Measurements from ENCODE around the gene IFITM5. TPM values are rescaled to one million over a fixed set of nuclear protein-coding genes. Genes with fewer than 3 reads are reported as not detected.

The IFITM5 gene
- total and polyA plus RNA-seq, 2 of the 4 experiments (the other 2 are of a cell fraction) = not detected

- Histone ChIP-seq H3K9me3 (ENCODE audit: control insufficient read depth, insufficient read depth, low read length) (peaks cover 4% of the 10 kb centered on the region), H2AK5ac (ENCODE audit: low read depth, low read length) (no peak overlapping the region), H2BK5ac (ENCODE audit: low read depth, low read length, poor library complexity, severe bottlenecking) (no peak overlapping the region), H3K27me3 (ENCODE audit: control insufficient read depth, insufficient read depth, low read length) (peaks cover 68% of the 10 kb centered on the region), H3K36me3 (ENCODE audit: control insufficient read depth, insufficient read depth, low read length) (no peaks in the 10 kb centered on the region), H3K56ac (ENCODE audit: extremely low read depth, insufficient read depth, low read length) (no peak overlapping the region), H3K4ac (ENCODE audit: low read depth, low read length) (no peak overlapping the region), H2BK15ac (ENCODE audit: low read depth, low read length) (no peak overlapping the region), H3K18ac (ENCODE audit: low read depth, low read length) (no peak overlapping the region), H4K20me1 (ENCODE audit: insufficient read depth, low read length) (no peaks in the 10 kb centered on the region), H4K8ac (ENCODE audit: low read depth in 2 of 2, low read length in 2 of 2) (no peak overlapping the region), H3K23ac (ENCODE audit: low read depth, low read length) (no peak overlapping the region), H3K4me3 (ENCODE audit: insufficient read depth, low read depth, low read length) (no peak overlapping the region), H3K27ac (ENCODE audit: insufficient read depth, low read length) (no peak overlapping the region), H2BK20ac (ENCODE audit: low read depth, low read length) (no peak overlapping the region), H4K5ac (ENCODE audit: low read depth, low read length) (no peak overlapping the region), H3K9ac (ENCODE audit: low read depth, low read length) (no peak overlapping the region), H3K79me1 (ENCODE audit: low read depth in 1 of 2, low read length in 2 of 2) (no peaks in the 10 kb centered on the region), H2BK120ac (ENCODE audit: low read depth, low read length) (no peak overlapping the region), H3K4me2 (ENCODE audit: low read depth, low read length) (no peak overlapping the region), H2AK9ac (replicated peaks; ENCODE audit: low read depth, low read length, poor library complexity) (no peak overlapping the region), H3K9me1 (ENCODE audit: insufficient read depth, low read length) (no peaks in the 10 kb centered on the region), H4K91ac (ENCODE audit: insufficient read depth, low read depth, low read length) (no peak overlapping the region), H2AFZ (replicated peaks; ENCODE audit: low read length, poor library complexity) (no peak overlapping the region), H3K4me1 (ENCODE audit: control insufficient read depth, insufficient read depth, low read length) (no peaks in the 10 kb centered on the region), H3K14ac (replicated peaks; ENCODE audit: low read depth, low read length) (no peak overlapping the region)
- ChIA-PET CTCF (no interaction called here), POLR2A (ENCODE audit: unreplicated experiment) (interaction anchor here (0.5 kb wide), 1 partner anchor 8 kb away, joined by 3 read pairs; the partner anchor contains the start of gene PGGHG)
- ATAC-seq (ENCODE audit: low read depth) (no peak), DNase-seq (no peak)
- TF ChIP-seq SMC3 (IDR thresholded peaks at IDR 0.05; ENCODE audit: low read depth, low read length) (no peak), FOS (IDR thresholded peaks at IDR 0.05; ENCODE audit: low read depth, low read length) (no peak), POLR2A (IDR thresholded peaks at IDR 0.05; ENCODE audit: low read depth, low read length) (no peak), NFE2L2 (IDR thresholded peaks at IDR 0.05; ENCODE audit: low read depth, low read length) (no peak), MXI1 (IDR thresholded peaks at IDR 0.05; ENCODE audit: borderline replicate concordance, low read depth, low read length) (no peak), MAFK (IDR thresholded peaks at IDR 0.05; ENCODE audit: low read depth, low read length) (no peak), CTCF (conservative IDR thresholded peaks at IDR 0.05; ENCODE audit: low read depth, low read length) (no peak), RFX5 (IDR thresholded peaks at IDR 0.05; ENCODE audit: low read depth, low read length) (no peak), BHLHE40 (IDR thresholded peaks at IDR 0.05; ENCODE audit: low read depth, low read length) (no peak), RCOR1 (IDR thresholded peaks at IDR 0.05; ENCODE audit: insufficient replicate concordance, low read length) (no peak)
- TF ChIP-seq, protein P1, sequence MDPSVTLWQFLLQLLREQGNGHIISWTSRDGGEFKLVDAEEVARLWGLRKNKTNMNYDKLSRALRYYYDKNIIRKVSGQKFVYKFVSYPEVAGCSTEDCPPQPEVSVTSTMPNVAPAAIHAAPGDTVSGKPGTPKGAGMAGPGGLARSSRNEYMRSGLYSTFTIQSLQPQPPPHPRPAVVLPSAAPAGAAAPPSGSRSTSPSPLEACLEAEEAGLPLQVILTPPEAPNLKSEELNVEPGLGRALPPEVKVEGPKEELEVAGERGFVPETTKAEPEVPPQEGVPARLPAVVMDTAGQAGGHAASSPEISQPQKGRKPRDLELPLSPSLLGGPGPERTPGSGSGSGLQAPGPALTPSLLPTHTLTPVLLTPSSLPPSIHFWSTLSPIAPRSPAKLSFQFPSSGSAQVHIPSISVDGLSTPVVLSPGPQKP (IDR thresholded peaks at IDR 0.05; ENCODE audit: borderline replicate concordance, low read depth, low read length) = no peak
- WGBS, 2 experiments (ENCODE audit: extremely low coverage in 2 of 2, insufficient read length in 1 of 2) = 13% methylated on average over 48 of the region's 79 CpGs; no CpG with 5 or more reads in 1 of the 2 experiments
- no TSS peak for BruUV-seq (replicated peaks)
- intact Hi-C loops (cut with micrococcal nuclease) = no loop called here
- in situ Hi-C loops (cut with MboI; ENCODE audit: low sequenced_read_pairs) = loop anchor here (10.0 kb wide), 1 partner anchor 56 kb away; no protein-coding TSS in a partner anchor
- dilution Hi-C loops (cut with HindIII; ENCODE audit: low sequenced_read_pairs, unreplicated experiment) = no loop called here
These were observed 18.4 kb downstream of the IFITM5 start for GRCh38 chr11:280706-281485.
